LHCN-M2 (cell line): ENCODE measurements around the gene CBY2. TPM values are rescaled to one million over a fixed set of nuclear protein-coding genes. Genes with fewer than 3 reads are reported as not detected.
"Not testable (repeated sequence)": the region's sequence is repeated elsewhere in the genome, so short reads cannot be mapped to it uniquely, and the experiment has no call there.

Experiments used
- DNase-seq: peaks from one replicate; pipeline ENCODE4 v3.0.0-alpha.2; 2012; ENCODE audit warnings: low read depth
- total RNA-seq: library from RNA; depleted of rRNA; stranded (reverse); fragments of >200 nt; gene quantifications from 2 replicates; pipeline ENCODE4 v1.2.3, GENCODE V29; 2014; rRNA removed

The CBY2 gene
- total RNA-seq, 1 experiment from 2014 or later, result not detected

DNA sequence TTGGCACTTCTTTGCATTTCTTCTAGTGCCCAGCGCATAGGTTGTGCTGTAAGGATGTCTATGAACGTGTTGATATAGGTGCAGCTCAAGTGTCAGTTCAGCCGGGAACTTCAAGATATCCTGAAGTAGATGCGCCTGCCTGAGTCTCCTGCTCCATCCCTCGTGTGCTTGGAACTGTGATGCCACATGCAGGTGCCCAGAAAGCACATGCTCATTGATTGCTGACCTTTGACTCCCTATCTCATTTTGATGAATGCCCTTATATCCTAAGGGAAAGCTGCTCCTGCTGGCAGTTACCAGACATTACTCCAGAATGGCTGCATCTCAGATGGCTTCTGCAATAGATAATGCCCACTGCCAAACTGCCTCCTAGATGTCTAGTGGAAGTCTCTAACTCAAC is 40.9 kb downstream of the CBY2 start:
- no peak for DNase-seq

DNA sequence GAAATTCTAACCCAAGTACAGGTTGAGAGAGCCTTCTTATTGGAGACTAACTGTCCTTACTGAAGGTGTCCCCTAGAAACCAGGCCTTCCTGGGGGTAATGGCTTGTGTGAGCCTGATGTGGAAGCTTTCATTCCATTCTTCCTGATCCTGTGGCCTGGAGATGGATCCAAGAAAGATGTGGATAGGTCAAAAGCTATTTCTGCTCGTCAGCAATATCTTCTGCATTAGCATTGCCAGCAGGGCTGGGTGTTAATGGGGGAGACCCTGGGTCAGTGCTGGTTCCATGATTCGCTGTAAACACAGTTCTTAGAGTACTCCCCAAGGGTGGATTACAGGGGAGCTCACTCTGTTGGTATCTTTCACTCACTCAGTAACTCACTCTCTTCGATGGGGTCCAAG is 42.9 kb downstream of the CBY2 start:
- DNase-seq, result no peak

DNA sequence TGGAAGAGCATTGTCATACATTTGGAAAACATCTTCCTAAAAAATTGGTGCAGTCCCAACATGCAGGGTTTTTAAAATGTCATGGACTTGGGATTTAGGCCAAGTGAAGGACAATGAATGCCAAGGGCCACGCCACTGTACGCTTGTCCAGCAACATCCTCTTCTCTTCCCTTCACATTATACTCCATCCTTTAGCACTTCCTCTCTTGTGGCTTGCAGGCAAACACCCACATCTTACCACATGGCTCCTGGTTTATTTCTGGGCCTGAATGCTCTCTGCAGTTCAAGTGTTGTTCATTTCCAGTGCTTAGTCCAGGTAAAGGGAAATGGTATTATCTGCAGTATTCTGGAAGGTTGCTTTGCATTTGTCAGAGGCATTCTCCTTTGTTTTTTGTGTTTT is 45.0 kb downstream of the CBY2 start:
- no peak for DNase-seq

DNA sequence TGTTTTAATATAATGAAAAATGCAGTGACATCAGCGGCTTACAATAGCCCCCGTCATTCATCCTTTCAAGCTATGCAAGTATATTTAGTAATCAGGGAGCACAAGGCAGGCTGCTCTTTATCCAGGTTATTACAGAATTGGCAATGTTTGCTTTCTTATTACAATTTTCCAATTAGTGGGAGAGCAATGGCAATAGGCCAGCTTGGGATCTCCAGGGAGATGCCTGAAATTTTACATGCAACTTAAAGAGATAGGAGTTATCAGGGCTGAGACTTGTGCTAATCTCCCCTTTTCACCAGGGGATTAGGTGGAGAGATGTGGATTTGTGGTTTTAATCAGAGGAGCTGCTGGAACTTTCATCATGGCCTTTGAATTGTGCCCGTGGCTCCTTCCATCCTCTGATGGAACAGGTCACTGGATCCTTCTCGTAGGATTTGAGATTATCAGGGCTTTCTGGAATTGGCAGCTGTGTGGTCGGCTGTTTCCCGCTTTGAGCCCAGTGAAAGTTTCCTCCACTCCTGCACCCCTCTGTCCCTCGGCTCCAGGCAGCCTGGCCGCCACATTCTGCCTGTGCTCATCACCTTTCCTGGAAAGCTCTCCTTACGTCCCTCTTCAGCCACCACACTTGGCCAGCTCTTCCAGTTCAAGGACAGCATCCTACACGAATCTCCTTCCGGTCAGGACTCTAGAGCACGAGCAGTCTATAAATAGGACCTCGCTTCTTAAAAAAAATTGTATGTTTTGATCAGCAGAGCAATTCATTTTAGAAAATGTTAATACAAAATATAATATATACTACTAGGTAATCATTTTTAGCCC is 47.0 kb downstream of the CBY2 start:
- DNase-seq, result no peak

DNA sequence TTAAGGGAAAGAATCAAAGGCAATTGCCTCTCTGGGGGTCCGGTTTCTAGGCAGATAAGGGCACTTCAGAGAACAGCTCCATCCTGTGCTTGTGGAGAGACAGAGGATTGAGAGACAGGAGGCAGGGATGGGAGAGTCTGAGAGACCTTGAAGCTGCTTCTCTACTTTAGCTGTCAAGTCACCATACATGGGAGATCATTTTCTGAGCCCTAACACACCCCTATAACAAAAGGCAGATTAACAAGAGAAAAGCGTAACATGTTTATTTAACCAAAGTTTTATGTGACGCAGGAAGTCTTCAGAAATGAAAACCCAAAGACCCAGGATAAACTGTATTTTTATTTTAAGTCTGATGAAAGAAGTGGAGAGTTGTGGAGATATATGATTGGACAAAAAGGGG is 48.4 kb downstream of the CBY2 start:
- no peak for DNase-seq

DNA sequence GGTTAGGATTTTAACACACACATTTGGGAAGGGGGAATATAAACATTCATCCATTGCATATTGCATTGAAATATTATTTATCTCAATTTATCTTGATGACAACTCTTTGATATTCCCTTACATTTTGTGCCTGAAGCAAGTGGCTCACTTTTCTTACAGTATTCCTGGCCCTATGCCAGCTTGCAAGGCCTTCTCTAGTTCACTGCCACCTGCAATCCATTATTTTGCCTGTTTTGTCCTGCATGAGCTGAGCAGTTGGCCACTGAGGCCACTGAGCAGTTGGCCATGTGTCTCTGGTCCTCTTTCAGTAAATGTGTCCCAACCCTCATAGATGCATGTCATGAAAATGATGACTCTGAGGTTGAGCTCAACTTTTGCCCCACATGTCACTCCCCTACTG is 49.8 kb downstream of the CBY2 start:
- DNase-seq, result peak; percentile 1

DNA sequence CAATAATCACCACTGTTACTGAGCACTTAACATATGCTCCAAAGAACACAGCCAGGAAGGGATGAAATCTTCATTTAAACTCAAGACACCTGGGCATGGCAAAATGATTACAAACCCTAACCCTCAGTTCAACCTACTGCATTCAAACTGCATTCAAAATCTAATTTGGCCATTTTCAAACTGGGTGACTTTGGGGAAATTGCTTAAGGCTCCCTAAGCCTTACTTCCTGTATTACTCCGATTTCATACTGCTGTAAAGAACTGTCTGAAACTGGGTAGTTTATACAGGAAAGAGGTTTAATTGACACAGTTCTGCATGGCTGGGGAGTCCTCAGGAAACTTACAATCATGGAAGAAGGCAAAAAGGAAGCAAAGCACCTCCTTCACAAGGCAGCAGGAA is 50.4 kb downstream of the CBY2 start:
- no peak for DNase-seq

DNA sequence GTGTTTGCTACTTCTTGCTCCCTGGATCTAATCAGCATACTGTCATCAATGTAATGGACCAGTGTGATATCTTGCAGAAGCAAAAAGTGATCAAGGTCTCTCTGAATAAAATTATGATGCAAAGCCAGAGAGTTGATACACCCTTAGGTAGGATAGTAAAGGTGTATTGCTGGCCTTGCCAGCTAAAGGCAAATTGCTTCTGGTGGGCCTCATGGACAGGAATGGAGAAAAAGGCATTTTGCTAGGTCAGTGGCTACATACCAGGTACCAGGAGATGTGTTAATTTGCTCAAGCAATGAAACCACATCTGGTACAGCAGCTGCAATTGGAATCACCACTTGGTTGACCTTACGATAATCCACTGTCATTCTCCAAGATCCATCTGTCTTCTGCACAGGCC is 54.4 kb downstream of the CBY2 start:
- not testable (repeated sequence) for DNase-seq

DNA sequence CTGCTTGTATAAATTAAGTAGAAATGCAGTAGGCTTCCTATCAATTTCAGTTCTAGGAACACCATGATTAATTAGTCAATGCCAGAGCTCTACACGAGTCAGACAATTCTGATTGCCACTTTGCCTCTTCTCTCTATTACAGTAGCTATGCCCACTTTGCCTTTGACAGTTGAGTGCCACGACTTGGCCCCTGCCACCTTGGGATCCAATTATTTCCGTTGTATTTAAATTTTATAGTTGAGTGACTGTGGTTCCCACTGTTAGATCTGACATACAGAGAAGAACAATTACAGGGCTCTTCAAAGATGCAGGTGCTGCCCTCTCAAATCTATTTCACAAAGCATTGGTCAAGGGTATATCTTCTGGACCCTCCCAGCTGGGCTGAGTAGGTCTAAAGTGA is 55.5 kb downstream of the CBY2 start:
- DNase-seq, result not testable (repeated sequence)

DNA sequence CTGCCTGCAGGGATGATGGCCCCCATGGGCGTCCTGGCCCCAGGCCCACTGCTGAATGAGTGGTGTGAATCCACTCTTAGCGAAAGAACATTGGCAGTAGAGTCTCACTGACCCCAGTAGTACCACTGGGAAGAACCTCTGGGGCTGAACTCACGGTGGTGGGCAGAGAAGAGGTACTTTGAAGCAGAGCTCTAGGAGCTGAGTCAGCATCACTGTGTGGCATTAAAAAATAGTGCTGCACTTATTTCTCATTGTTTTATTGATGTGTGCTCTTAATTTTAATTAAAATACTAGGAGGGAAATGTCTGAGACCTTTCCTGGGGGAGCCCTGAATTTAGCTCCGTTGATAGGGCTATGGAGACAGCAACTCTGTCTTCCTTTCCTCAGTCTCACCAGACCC is 61.3 kb downstream of the CBY2 start:
- no peak for DNase-seq

Other genes starting within 250 kb of the CBY2 start
- gene COG3, start 237.4 kb upstream of the CBY2 start, total RNA-seq, result 28.3 and 29.8 TPM in 2 replicates
- gene ERICH6B, start 86.6 kb upstream of the CBY2 start, total RNA-seq, result not detected in 2 replicates
- not detected in 2 replicates for gene SIAH3, start 149.4 kb downstream of the CBY2 start, total RNA-seq